ENCODE data around the gene UIMC1.

The UIMC1 gene

DNA sequence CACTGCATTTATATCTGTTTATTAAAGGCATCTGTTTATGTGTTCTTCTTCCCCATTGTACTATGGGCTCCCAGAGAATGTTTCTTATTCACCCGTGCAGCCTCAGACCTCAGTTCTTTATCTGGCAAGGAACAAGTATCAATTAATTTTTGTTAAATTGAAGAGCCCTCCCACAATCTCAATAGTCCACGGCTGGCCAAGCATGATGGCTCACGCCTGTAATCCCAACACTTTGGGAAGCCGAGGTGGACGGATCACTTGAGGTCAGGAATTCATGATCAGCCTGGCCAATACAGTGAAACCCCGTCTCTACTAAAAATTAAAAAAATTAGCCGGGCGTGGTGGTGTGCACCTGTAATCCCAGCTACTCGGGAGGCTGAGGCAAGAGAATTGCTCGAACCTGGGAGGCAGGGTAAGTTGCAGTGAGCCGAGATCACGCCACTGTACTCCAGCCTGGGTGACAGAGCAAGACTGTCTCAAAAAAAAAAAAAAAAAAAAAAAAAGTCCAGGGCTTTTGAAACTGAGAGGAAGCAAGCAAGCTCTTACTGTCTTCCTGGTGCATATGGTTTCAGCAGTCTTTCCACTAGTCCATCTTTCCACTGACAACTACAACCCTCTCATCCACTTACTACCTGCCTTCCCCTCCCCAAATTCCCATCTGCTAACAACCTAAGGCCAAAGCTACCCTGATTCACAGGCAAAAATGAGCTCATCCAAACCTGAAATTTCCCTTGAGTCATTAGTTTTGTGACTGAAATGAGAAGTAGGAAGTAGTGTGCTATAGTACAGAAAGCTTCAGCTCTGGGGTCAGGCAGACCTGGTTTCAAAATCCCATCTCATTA lies 105.1 kb downstream of the UIMC1 start:
- DNase-seq = no peak

GRCh38 chr5:176900780-176901204 lies 105.8 kb downstream of the UIMC1 start:
- no peak for DNase-seq

DNA sequence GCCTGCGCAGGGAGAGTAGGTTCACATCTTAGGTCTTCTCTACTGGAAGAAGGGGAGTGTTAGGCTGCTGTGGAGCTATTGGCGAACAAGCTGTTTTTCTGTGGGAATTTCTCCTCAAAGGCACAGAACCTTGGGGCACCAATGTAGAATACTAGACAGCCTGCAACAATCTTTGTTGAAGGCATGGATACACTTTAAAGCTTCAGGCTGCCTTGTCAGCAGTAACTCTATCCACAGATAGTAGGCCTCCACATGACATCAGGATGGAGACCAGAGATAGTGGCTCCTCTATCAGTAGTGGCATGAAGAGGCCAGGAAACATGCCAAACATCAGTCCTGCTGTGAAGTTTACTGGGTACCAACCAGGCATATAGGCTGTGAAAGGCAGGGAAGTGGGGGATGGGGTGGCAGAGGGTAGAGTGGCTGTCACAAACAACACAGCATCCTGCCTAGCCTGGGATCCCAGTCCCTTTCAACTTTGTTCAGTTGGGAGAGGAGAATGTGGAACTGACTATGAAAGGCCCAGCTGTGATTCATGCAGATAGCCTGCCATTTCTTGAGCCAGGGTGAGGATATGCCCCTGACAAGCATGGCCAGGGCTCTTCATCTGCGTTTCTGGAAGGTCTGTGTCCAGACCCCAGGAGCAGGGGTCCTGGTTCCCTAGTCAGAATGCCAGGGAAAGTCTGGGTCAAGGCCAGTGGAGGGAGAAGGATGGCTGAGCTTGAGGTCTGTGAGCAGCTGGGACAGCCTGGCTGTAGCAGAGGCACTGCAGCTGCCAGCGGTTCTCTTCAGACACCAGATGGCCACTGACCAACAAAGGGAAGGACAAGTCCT lies 106.4 kb downstream of the UIMC1 start:
- no peak for DNase-seq

DNA sequence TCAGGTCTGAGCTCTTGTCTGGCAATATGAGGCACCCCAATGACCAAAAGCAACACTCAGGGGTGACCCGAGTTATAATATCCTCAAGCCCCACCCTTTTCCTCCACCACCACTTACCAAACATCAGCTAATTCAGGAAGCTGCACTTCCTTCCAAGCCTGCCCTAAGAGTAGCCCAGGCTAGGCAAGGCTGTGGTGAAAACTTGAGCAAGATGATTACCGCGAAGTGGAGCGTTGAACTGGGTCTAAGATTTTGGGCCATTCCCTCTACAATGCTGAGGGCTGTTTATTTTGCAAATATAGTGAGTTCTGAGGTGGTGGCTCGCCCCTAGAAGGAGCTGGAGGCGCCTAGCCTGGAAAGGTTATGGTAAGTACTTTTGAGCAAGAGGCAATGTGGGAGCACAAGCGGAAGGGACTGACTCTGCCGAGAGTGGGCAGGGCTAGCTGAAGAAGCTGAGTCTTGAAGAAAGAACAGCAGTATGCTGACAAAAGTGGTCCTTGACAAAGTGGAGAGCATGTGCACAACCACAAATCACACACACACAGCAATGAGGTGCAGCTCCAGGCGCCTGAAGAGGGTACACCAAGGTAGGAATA lies 107.2 kb downstream of the UIMC1 start, which contains the start of gene HK3:
TSS of gene HK3 (minus strand) at position 51 of the 596 bp plus-strand sequence. CDS start 3,187 bp downstream, outside the sequence.
- DNase-seq = peak; percentile 28

DNA sequence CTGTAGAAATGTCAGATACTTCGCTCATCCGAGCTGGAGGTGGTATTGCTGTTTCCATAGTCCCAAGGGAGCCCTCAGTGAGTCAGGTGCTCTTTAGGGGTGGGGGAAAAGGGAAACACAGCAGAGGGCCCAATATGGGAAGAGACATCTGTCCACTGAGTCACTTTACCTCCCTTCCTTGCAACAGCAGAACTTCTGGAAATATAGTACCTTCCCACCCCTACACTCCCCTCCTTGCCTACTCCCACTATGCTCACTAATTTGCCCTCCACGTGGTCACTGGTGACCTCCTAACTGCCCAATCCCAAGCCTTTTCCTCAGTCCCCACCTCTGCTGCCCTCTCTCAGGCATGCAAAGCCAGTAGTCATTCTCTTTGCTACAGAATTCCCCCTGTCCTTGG lies 109.3 kb downstream of the UIMC1 start:
- no peak for DNase-seq

DNA sequence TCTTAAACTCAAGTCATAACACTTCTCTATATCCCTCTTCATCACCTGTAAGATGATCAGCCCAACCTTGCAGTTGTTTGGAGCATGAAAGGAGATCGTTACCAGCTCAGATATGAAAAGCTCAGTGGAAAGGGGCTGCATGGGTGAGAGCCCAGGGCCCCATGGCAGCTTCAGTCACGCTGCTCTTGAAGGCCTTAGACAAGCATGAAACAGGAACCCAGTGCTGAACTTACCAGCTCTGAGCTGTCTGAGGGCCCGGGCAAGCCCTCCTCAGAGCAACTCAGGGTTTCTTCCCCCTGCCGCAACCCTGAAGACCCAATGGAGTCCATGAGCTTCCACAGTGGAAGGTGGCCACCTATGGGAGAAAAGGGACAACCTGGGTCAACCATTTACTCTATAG lies 110.7 kb downstream of the UIMC1 start:
- no peak for DNase-seq

DNA sequence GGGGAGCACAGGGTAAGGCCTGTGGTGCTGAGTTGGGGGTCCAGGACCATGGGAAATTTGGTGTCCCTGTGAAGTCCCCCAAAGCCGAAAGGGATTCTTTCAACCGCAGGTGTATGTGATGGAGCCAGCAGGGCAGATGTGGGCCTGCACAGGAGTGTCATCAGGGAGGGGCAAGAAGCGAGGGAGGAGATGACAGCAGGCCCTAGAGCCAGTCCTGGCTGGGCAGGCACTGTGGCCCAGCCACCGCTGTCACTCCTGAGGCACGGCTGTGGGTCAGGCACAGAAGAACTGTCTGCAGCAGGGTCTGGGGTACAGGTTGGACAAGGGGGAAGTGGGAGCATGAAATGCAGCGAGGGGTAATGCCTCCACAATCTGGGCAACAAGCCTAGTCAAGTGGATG lies 112.3 kb downstream of the UIMC1 start:
- DNase-seq = no peak

DNA sequence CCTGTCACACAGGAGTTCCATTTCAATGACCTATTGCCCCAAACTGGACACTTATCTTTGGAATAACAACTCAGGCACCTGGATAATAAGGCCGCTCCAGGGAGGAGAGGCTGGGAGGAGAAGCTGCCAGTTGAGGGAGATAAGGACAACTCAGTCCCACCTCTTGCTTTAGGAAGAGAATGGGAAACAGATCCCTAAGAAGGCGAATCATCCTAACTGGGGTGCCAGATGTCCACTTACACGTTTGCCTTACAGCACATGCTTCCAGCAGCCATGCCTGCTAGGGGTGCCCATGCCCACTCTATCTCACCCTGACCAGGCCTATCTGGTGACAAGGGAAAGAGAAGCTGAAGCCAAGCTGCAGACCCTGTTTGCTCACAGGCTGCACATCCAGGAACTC lies 113.9 kb downstream of the UIMC1 start:
- DNase-seq = no peak

DNA sequence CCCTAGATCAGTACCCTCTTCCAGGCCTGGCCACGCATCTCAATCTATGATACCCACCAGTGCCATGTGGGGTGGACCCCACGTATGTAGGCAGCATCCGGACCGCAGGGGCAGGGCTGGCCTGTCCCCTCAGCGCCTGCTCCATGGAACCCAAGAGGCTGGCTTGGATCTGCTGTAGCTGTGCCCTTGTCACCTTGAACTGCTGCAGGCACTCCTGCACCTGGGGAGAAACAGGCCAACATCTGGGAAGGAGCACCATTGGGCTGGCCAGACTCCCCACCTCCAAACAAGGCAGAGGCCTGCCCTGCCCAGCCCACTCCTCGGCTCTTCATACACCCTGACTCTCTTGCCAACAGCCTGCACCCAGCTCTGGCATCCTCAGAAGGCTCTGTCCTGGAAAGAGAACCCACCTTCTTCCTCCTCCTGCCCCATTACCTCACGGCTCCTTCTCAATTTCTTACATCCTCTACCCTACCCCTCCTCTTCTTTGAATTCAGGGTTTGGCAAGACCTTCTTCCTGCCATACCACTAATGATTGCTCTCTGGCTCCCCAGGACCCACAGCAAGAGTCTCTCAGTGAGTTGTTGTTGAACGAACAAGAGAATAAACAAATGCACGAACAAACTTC lies 115.1 kb downstream of the UIMC1 start:
- no peak for DNase-seq

- DNase-seq = no peak
These were observed 115.9 kb downstream of the UIMC1 start for GRCh38 chr5:176890455-176891330.

- DNase-seq = no peak
These were observed 117.0 kb downstream of the UIMC1 start for GRCh38 chr5:176889321-176890280.

- DNase-seq = no peak
These were observed 117.8 kb downstream of the UIMC1 start for GRCh38 chr5:176888865-176889165.

DNA sequence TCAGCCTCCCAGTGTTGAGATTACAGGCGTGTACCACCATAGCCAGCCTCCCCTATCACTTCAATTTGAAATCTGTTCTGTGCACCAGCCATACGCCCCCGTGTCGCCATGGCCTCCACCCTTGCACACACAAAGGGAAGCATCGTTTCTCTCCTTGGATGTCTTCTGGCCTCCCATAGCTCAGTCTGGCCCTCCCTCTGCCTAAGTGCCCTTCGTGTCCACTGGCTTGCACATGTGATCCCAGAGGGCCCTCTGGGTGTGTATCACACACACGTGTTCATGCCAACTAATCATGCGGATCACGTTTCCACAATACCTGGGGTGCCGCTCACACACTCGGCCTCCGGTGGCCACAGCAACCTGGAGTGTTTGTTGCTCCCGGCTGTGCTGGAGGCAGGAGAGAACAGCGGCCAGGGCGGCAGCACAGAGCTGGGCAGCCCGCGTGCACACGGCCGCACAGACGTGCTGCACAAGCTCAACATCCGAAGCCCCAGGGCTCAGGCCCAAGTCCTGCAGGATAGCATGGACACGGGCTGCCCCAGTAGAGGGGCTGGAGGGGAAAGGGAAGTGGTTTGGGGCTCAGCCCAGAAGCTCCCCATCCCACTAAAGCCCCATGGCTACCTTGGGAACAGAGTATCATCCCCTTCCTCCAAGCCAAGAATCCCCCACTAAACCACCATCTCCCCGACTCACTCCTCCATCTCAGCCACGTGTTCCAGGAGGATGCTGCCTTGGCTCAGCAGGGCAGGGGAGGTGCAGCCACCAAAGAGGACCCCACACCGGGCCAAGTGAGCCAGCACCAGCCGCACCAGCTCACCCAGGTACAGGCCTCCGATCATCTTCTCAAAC lies 118.3 kb downstream of the UIMC1 start:
- no peak for DNase-seq

GRCh38 chr5:176887252-176887849 lies 119.2 kb downstream of the UIMC1 start:
- no peak for DNase-seq

GRCh38 chr5:176886336-176887251 lies 120.0 kb downstream of the UIMC1 start:
- DNase-seq = no peak

DNA sequence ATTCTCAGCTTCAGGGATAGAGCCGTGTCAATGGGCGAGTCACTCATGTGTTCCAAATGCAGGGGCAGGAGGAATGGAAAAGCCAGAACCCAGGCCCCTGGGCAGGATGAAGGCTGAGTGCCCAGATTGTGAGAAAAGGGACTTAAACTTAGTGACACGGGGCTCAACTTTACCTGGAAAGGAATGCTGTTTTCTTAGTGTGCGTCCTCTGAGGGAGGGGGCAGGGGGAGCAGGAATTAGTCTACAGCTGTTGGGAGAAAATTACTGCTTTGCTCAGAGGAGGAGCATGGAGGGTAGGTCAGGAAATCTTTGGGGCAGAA lies 122.0 kb downstream of the UIMC1 start:
- DNase-seq = no peak

DNA sequence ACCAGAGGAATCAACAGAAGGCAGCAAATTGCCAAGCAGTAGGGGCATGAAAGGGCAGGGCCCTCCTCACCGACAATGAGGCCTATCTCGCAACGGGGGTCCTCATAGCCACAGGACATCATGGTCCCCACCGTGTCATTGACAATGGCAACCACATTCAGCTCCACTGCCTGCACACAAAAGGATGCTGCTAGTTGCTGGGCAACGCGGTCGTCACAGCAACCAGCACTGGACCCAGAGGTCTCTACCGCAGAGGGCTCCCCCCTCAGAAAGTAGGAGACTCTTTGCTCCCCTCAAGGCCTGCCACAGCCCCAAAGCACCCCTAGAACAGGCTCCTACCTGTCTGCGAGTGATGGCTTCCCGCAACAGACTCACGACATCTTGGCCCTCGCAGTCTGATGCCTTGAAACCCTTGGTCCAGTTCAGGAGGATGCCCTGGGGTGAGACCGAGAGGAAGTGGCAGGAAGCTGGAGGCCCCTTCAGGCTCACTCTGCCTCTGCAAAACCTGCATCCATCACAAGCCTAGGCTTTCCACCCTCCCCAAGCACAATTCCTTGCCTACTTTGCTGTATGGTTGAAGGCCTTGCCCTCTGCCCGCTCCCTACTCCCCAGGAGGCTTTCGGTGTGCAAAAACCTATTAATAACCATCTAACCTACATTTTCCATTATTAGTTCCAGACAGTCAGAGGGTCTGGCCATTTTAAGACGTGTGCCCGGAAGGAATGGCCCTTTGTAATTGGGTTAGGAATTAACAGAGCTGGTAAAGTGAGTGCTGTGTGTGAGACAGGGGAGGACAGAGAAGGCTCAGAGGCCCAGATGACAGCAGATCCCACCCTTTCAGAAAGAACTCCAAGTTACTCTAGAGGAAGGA lies 122.6 kb downstream of the UIMC1 start:
- no peak for DNase-seq

GRCh38 chr5:176882567-176882903 lies 124.0 kb downstream of the UIMC1 start:
- DNase-seq = no peak

All from KG1 (cell line).